Smooth muscle cell (in vitro differentiated cells): ENCODE results near the gene CLIC3. TPM values are rescaled to one million over a fixed set of nuclear protein-coding genes. Genes with fewer than 3 reads are reported as not detected.

Source experiments
- DNase-seq: peaks from one replicate; lab custom pipeline; 2025; ENCODE audit not compliant: unreplicated experiment; lab: John Stamatoyannopoulos, UW
- H2AFZ ChIP-seq: fragments of 200-600 bp; sonication (generic); 2 replicates; pipeline ENCODE4 v1.6.0; 2016; ENCODE audit warnings: antibody characterized with exemption, low read depth, mild to moderate bottlenecking
- H3F3A ChIP-seq: fragments of 200-600 bp; sonication (generic); 2 replicates; pipeline ENCODE4 v1.6.0; 2017; ENCODE audit warnings: antibody characterized with exemption, low read depth
- H3K27ac ChIP-seq: fragments of 200-600 bp; sonication (generic); 2 replicates; pipeline ENCODE4 v1.5.1; 2016; ENCODE audit warnings: low read depth, mild to moderate bottlenecking
- H3K27me3 ChIP-seq: fragments of 200-600 bp; sonication (generic); 2 replicates; pipeline ENCODE4 v1.6.1; 2016; ENCODE audit warnings: low read depth, mild to moderate bottlenecking
- H3K36me3 ChIP-seq: fragments of 200-600 bp; sonication (generic); 2 replicates; pipeline ENCODE4 v1.5.1; 2016; ENCODE audit warnings: low read depth
- H3K4me1 ChIP-seq: fragments of 200-600 bp; sonication (generic); 2 replicates; pipeline ENCODE4 v1.5.1; 2016; ENCODE audit warnings: low read depth
- H3K4me2 ChIP-seq: fragments of 200-600 bp; sonication (generic); 2 replicates; pipeline ENCODE4 v1.6.0; 2016; ENCODE audit warnings: mild to moderate bottlenecking
- H3K4me3 ChIP-seq: fragments of 200-600 bp; sonication (generic); 2 replicates; pipeline ENCODE4 v1.5.1; 2016; ENCODE audit warnings: mild to moderate bottlenecking
- H3K79me2 ChIP-seq: fragments of 200-600 bp; sonication (generic); 2 replicates; pipeline ENCODE4 v1.6.0; 2016; ENCODE audit warnings: low read depth, mild to moderate bottlenecking
- H3K9ac ChIP-seq: fragments of 200-600 bp; sonication (generic); 2 replicates; pipeline ENCODE4 v1.6.0; 2016; ENCODE audit warnings: low read depth
- H3K9me3 ChIP-seq: fragments of 200-600 bp; sonication (generic); replicated peaks from 2 replicates; pipeline ENCODE4 v1.5.1; 2016; ENCODE audit warnings: low read depth
- H4K20me1 ChIP-seq: fragments of 200-600 bp; sonication (generic); 2 replicates; pipeline ENCODE4 v1.6.0; 2016; ENCODE audit warnings: low read depth
- CTCF ChIP-seq: fragments of 200-600 bp; sonication (generic); IDR thresholded peaks from 2 replicates; pipeline ENCODE4 v1.5.1; 2017; ENCODE audit warnings: borderline replicate concordance, mild to moderate bottlenecking, antibody characterized with exemption; ENCODE audit not compliant: insufficient read depth, poor library complexity, severe bottlenecking
- WGBS: methylation state at CpG from one replicate; pipeline ENCODE4 v1.1.7; 2016; ENCODE audit warnings: low lambda C conversion rate; 5-methylcytosine and 5-hydroxymethylcytosine counted together
- polyA plus RNA-seq: library from polyadenylated mRNA; unstranded; fragments of >200 nt; fragmentation: Nextera tagmentation; extraction: Ambion mirVana; gene quantifications from 2 replicates; pipeline ENCODE4 v1.2.1, GENCODE V29; 2016
- total RNA-seq: library from RNA; depleted of rRNA; stranded (reverse); fragments of >200 nt; gene quantifications from 2 replicates; pipeline ENCODE4 v1.2.3, GENCODE V29; 2014

CLIC3 gene
- total and polyA plus RNA-seq, 2 experiments from 2014 or later = 36.8 to 43.9 TPM

GRCh38 chr9:136961279-136962065 is 34.9 kb downstream of the CLIC3 start:
- H4K20me1 ChIP-seq = no peaks in the 10 kb centered on the region
- no peaks in the 10 kb centered on the region for H3F3A ChIP-seq
- H3K9me3 ChIP-seq = no peaks in the 10 kb centered on the region
- no peak overlapping the region for H2AFZ ChIP-seq
- no peak overlapping the region for H3K4me2 ChIP-seq
- H3K27ac ChIP-seq = no peak overlapping the region
- no peaks in the 10 kb centered on the region for H3K4me1 ChIP-seq
- no peaks in the 10 kb centered on the region for H3K79me2 ChIP-seq
- no peaks in the 10 kb centered on the region for H3K36me3 ChIP-seq
- no peak for TF ChIP-seq CTCF
- no peak for DNase-seq
- H3K9ac ChIP-seq = no peak overlapping the region
- H3K4me3 ChIP-seq = no peak overlapping the region
- H3K27me3 ChIP-seq = no peaks in the 10 kb centered on the region
- WGBS = 73% methylated on average over 22 of the region's 23 CpGs

- no peaks in the 10 kb centered on the region for H3K4me1 ChIP-seq
- H3K9ac ChIP-seq = no peak overlapping the region
- H3K27ac ChIP-seq = no peak overlapping the region
- no peaks in the 10 kb centered on the region for H3K27me3 ChIP-seq
- DNase-seq = no peak
- no peaks in the 10 kb centered on the region for H3K79me2 ChIP-seq
- H3K4me3 ChIP-seq = no peak overlapping the region
- H2AFZ ChIP-seq = no peak overlapping the region
- 96% methylated on average over 14 of the region's 15 CpGs for WGBS
- no peaks in the 10 kb centered on the region for H3K9me3 ChIP-seq
- H3K36me3 ChIP-seq = no peaks in the 10 kb centered on the region
- no peaks in the 10 kb centered on the region for H4K20me1 ChIP-seq
- H3K4me2 ChIP-seq = no peak overlapping the region
- TF ChIP-seq CTCF = no peak
- no peaks in the 10 kb centered on the region for H3F3A ChIP-seq
These were observed 35.5 kb downstream of the CLIC3 start for GRCh38 chr9:136960938-136961275.

GRCh38 chr9:136960212-136960937 is 36.0 kb downstream of the CLIC3 start:
- Histone ChIP-seq H3K9me3 (no peaks in the 10 kb centered on the region), H3K4me1 (no peaks in the 10 kb centered on the region), H2AFZ (no peak overlapping the region), H4K20me1 (no peaks in the 10 kb centered on the region), H3K4me3 (no peak overlapping the region), H3K27me3 (no peaks in the 10 kb centered on the region), H3K79me2 (no peaks in the 10 kb centered on the region), H3K27ac (no peak overlapping the region), H3K4me2 (no peak overlapping the region), H3F3A (no peaks in the 10 kb centered on the region), H3K9ac (no peak overlapping the region), H3K36me3 (no peaks in the 10 kb centered on the region)
- DNase-seq = no peak
- 82% methylated on average over 13 of the region's 19 CpGs for WGBS
- no peak for TF ChIP-seq CTCF
